HUDEP-2 (cell line): ENCODE results near the gene ACAD11.

ENCODE experiments used
- DNase-seq, 76 experiments: peaks; one replicate each; lab custom pipeline; 2025; ENCODE audit not compliant: unreplicated experiment in 76 of 76; lab: John Stamatoyannopoulos, UW

ACAD11 gene

GRCh38 chr3:132659365-132660051 lies at the start of gene ACAD11:
ACAD11 (minus strand) TSS chr3:132659809; CDS start chr3:132659751, 58 bp downstream.
- DNase-seq = peak in 65 of 76 experiments; percentile 2 to 82 (median 45)

GRCh38 chr3:132703733-132704132 lies 44.1 kb upstream of the ACAD11 start:
- DNase-seq = no peak

DNA sequence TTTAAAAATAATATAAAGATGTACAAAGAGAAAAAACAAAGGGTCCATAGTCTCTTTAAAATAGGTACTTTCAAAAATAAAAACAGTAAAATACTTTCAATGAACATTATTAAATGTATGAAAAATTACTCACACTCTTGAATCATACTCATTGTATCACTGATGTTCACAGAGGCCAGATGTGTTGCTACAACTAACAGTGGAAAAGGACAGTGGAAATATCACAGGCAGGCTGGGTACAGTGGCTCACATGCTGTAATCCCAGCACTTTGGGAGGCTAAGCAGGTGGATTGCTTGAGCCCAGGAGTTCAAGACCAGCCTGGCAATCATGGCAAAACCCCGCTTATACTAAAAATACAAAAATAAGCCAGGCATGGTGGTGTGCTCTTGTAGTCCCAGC lies 35.8 kb upstream of the ACAD11 start:
- DNase-seq = no peak

DNA sequence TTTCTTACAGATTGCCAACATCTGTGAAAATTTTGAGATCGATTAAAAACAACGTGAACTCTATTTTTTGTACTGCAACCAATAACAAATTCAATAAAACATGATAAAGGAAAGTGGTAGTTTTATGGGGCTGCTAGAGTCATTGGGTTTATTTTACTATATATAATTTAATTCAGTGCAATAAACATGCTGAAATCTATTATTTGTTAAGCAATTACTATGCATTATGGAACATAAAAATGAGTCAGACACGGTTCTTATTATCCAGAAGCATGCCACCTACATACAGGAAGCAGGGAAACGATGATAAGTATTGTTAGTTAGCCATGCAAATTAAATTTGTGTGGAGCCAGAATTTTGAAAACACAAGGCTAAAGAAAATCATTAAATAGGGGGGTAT lies 35.4 kb upstream of the ACAD11 start:
- DNase-seq = no peak

DNA sequence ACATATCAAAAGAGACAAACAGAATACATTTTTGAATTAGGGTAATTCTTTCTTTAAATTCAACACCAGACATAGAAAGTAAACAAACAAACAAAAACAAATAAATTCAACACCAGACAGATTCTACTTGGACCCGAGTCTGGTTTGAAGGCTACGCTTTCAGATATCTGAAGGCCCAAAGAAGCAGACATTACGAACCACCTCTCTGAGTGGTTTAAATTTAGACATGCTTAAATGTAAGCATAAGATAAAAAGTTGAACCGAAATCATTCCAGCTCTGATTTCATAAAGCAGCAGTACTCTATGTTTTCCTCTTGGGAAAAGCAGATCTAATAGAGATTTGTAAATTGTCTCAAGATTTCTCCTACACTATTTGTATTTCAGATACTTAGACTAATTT lies 30.4 kb upstream of the ACAD11 start:
- no peak for DNase-seq

DNA sequence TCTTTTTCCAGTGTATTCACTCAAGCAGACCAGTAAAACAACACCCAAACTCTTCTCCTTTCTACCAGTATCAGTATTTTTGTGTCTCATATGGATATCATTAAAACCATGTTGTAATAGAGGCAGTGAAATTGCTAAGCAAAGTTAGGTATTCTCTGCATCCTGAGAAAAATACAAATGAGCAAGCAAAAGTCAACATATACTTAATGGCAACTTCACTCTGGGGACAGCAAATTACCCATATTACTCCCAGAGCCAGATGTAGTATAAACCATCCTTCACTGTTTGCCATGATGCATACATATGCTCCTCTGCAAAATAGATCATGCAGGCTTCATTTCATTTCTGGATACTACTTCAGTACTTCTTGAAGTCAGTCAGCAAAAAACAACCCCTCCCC lies 22.6 kb upstream of the ACAD11 start:
- no peak for DNase-seq

DNA sequence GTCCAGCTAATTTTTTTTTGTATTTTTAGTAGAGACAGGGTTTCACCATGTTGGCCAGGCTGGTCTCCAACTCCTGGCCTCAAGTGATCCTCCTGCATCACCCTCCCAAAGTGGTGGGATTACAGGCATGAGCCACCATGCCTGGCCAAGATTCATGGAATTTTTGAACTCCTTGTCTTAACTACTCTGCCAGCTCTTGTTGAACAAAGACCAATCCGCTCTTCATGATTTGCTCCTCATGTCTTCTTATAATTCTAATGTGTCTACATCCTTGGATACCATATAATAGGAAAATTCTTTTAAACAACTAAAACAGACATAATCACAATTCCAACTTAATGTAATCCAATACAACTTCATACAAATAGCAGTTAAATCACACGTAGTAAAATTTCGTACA lies 21.8 kb upstream of the ACAD11 start:
- DNase-seq = no peak

GRCh38 chr3:132679911-132680310 lies 20.3 kb upstream of the ACAD11 start:
- no peak for DNase-seq

GRCh38 chr3:132675408-132675807 lies 15.8 kb upstream of the ACAD11 start:
- DNase-seq = no peak

DNA sequence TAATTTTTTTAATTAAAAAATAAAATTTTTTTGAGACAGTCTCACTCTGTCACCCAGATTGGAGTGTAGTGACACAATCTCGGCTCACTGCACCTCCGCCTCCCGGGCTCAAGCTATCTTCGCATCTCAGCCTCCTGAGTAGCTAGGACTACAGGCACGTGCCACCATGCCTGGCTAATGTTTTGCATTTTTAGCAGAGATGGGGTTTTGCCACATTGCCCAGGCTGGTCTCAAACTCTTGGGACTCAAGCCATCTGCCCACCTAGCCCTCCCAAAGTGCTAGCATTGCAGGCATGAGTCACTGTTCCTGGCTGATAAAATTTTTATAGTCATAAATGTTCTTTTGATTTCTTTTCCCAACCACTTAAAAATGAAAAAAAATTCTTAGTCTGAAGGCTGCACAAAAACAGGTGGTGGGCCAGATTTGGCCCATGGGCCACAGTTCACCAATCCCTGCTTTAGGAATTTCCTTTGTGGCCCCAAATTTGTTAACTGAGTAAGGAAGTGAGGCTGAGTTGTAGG lies 9.7 kb upstream of the ACAD11 start:
- peak in 3 of 76 experiments; percentile 1 to 7 (median 5) for DNase-seq

DNA sequence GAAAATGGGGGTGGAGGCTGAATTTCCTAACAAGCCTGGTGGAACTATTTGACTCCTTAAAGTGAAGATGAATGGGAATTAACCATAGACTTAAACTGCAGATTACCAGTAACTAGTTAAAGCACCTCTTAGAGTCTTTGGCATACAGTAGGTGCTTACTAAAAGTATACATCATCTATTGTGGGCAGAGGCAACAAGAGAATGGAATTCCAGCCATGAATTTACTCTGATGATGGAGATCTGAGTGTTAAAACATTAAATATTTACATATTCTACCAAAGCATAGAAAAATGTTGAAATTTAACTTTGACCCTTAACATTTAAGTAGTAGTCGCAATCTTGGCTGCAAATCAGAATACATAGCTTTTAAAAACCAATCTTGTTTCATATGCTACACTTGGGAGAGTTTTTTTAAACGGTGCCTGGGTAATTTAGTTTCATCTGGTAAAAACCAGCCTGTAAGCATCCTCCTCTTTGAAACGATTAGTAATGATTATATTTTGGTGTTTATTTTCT lies 5.7 kb upstream of the ACAD11 start:
- no peak for DNase-seq

- DNase-seq = no peak
These were observed 2.6 kb upstream of the ACAD11 start for GRCh38 chr3:132662212-132662611.

DNA sequence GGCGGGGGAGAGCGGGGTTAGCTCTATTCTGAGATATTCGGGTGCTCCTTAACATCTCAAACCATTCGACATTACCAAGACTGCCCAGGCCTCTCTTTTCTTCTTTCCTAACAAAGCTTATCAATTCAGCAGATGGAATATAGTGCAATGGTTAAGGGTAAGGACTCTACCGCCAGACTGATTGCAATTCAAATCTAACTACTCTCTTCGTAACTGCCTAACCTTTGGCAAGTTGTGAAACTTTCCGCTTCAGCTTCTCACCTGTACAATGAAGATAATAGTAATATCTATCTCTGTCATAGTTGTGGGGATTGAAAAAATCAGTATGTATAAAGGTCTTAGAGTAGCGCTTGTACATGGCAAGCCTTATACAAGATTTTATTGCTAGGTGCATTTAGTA lies 1.5 kb upstream of the ACAD11 start:
- DNase-seq = peak in 3 of 76 experiments; percentile 20 to 42 (median 38)

DNA sequence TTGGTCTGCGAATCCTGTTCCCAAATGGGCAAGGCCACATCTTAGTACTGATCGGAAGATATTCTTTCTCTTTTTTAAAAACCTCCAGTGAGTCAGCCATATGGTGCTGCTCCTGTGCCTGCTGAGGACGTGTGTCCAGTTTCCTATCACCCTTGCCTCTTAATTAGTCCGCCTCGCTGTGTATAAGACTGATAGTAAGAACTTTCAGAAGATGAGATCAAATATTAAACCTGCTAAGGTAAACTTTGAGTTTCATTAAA lies 1.1 kb upstream of the ACAD11 start:
- DNase-seq = peak in 2 of 76 experiments; percentile 13 to 47

GRCh38 chr3:132660052-132660810 lies 622 bp upstream of the ACAD11 start, which contains the start of gene UBA5:
UBA5 (plus strand) TSS chr3:132660329; CDS start chr3:132660538, 209 bp downstream.
- peak in 69 of 76 experiments; percentile 5 to 80 (median 48) for DNase-seq

GRCh38 chr3:132659000-132659364 lies 627 bp downstream of the ACAD11 start:
- peak in 1 of 76 experiments; percentile 6 for DNase-seq

GRCh38 chr3:132657869-132658747 lies 1.5 kb downstream of the ACAD11 start:
- DNase-seq = no peak

DNA sequence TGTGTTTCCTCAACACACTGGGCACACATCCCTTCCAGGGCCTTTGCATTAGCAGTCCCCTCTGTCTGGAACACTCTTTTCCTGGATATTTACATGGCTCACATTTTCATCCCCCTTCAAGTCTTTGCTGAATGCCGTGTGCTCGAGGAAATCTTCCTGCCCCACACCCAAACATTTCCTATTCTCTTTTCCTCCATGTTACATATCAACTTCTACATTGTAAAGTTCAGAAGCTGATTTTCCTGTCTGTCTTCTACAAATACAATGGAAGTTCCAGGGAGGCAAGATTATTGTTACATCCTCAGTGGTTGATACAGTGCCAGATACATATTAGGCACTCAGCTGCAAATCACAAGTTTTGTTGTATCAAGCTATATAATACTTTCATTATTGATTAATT lies 4.1 kb downstream of the ACAD11 start:
- no peak for DNase-seq

DNA sequence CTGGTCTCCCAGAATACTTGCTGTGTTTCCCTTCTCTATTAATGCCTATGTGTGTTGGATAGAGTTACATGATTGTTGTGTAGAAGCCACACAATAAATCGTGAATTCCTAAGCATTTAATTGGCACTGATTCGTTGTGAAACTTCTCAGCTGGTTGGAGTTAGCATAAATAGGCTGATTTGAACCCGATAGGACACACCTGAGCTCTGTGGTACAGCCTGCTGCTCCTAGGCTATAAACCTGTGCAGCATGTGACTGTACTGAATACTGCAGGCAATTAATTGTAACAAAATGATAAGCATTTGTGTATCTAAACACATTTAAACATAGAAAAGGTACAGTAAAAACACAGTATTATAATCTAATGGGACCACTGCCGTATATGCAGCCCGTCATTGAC lies 4.9 kb downstream of the ACAD11 start:
- no peak for DNase-seq

DNA sequence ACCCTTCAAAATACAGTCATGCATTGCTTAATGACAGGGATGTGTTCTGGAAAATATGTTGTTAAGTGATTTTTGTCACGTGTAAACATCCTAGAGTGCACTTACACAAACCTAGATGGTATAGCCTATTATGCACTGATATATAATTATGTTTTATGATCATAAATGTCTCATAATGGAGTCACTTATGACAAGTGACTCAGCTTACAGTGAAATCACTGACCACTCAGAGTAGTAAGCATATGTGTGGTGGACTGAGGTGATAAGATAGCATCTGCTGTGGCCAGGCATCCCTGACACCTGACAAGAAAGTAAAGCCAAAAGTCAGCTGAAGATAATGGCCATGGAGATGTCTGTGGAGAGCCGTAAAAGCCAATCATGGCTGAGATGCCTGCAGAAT lies 5.4 kb downstream of the ACAD11 start:
- DNase-seq = peak in 1 of 76 experiments; percentile 7
